Gastrocnemius medialis (tissue), 4 donors: Measurements from ENCODE around the gene EEF1A1.

Source experiments
- CTCF ChIP-seq, 5 experiments: fragments of 450-650 bp in 3 of 5; fragments of 200-600 bp in 2 of 5; sonication (generic) in 2 of 5; IDR thresholded peaks in 4 of 5; conservative IDR thresholded peaks in 1 of 5; 1 replicate in 4 of 5; 2 replicates in 1 of 5; pipeline ENCODE4 v1.5.1; 2016 to 2019; ENCODE audit warnings: antibody characterized with exemption in 5 of 5, mild to moderate bottlenecking in 3 of 5, moderate library complexity in 3 of 5
- POLR2A ChIP-seq, 2 donors: fragments of 450-650 bp; IDR thresholded peaks; one replicate each; pipeline ENCODE4 v1.6.1; 2017; ENCODE audit warnings: antibody characterized with exemption in 2 of 2, mild to moderate bottlenecking in 2 of 2, moderate library complexity in 2 of 2

GRCh38 chr6:73504160-73504559, 16.7 kb downstream of the EEF1A1 start:
- TF ChIP-seq POLR2A (IDR thresholded peaks at IDR 0.05), result no peak
- TF ChIP-seq CTCF (IDR thresholded peaks at IDR 0.05 in 4 of 5, conservative IDR thresholded peaks at IDR 0.05 in 1 of 5), result no peak
